ENCODE measurements around the gene APRT. TPM values are rescaled to one million over a fixed set of nuclear protein-coding genes. Genes with fewer than 3 reads are reported as not detected.

Gene APRT
- total and polyA plus RNA-seq, 9 of the 15 experiments (the other 6 are each of a cell fraction or from before 2014, with no cell fraction given) = 41.7 to 409 (median 146) TPM

DNA sequence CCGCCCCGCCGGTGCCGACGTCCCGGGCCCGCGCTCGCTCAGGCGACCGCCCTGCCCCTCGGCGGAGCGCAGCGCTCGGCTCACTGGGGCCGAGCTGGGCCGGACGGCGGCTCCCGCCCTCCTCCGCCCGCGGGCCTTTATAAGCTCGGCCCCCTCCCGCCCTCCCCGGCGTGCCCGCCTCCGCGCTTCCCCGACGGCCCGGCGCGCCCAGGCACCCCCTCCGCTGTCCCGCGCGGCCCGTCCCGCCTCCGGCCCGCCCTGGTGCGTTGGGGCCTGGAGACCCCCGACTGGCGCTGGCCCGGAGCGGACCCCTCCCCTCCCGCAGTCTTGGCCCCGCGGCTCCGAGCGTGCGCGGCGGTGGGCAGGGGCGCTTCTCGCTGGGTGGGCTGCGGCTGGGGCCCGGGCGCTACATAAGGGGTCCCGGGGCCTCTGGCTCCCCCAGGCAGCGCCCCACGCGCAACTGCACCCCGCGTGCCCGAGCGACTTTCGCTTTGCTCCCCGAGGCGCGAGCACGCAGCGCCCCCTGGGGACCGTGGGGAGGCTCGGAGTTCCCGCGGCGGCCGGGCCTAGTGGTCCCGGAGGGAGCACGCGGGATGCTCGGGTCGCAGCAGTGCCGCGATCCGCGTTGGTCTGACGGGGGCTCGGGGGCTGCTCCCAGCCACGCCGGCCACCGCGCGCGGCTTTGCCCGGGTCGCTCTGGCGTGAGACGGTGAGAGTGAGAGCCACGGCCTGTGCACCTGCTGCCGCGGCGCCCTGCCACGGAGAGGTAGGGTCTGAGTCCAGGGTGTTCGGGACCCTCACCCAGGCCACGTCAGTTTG is 26.4 kb downstream of the APRT start, which contains the start of gene PIEZO1 (continued):
- TF ChIP-seq E2F8 (IDR thresholded peaks at IDR 0.05; ENCODE audit: low read depth, partially characterized antibody) = no peak
- TF ChIP-seq, protein P1, sequence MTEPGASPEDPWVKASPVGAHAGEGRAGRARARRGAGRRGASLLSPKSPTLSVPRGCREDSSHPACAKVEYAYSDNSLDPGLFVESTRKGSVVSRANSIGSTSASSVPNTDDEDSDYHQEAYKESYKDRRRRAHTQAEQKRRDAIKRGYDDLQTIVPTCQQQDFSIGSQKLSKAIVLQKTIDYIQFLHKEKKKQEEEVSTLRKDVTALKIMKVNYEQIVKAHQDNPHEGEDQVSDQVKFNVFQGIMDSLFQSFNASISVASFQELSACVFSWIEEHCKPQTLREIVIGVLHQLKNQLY (CRISPR knock-in tag; conservative IDR thresholded peaks at IDR 0.05) = 0 out of 4 replicates have a peak, but pooled peaks of 1 of the 2 experiments have one; percentile 72
- TF ChIP-seq ZKSCAN8 (CRISPR knock-in tag; IDR thresholded peaks at IDR 0.05) = no peak
- TF ChIP-seq FOXM1 (IDR thresholded peaks at IDR 0.05; ENCODE audit: low read depth) = no peak
- TF ChIP-seq FOXM1 (CRISPR knock-in tag; IDR thresholded peaks at IDR 0.05; ENCODE audit: low read depth) = no peak
- peak; percentile 97 for TF ChIP-seq CTCFL (IDR thresholded peaks at IDR 0.05; ENCODE audit: borderline replicate concordance, insufficient read depth, low read depth, low read length, poor library complexity, severe bottlenecking)
- no peak for TF ChIP-seq ZNF561 (CRISPR knock-in tag; conservative IDR thresholded peaks at IDR 0.05)
- peak; percentile 79 for TF ChIP-seq SMC3 (conservative IDR thresholded peaks at IDR 0.05; ENCODE audit: insufficient read depth, low read depth, low read length)
- TF ChIP-seq POLR2G (IDR thresholded peaks at IDR 0.05; ENCODE audit: low read depth, low read length) = peak; percentile 94
- no peak for TF ChIP-seq XRCC4 (IDR thresholded peaks at IDR 0.05; ENCODE audit: extremely low read depth, insufficient read depth, insufficient read length)
- no peak for TF ChIP-seq NELFE (IDR thresholded peaks at IDR 0.05; ENCODE audit: insufficient read depth, insufficient read length)
- TF ChIP-seq MCM5 (IDR thresholded peaks at IDR 0.05; ENCODE audit: low read depth) = no peak
- TF ChIP-seq, protein P2, sequence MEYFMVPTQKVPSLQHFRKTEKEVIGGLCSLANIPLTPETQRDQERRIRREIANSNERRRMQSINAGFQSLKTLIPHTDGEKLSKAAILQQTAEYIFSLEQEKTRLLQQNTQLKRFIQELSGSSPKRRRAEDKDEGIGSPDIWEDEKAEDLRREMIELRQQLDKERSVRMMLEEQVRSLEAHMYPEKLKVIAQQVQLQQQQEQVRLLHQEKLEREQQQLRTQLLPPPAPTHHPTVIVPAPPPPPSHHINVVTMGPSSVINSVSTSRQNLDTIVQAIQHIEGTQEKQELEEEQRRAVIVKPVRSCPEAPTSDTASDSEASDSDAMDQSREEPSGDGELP (CRISPR knock-in tag; IDR thresholded peaks at IDR 0.05; ENCODE audit: borderline replicate concordance) = peak; percentile 79
- TF ChIP-seq, protein P3, sequence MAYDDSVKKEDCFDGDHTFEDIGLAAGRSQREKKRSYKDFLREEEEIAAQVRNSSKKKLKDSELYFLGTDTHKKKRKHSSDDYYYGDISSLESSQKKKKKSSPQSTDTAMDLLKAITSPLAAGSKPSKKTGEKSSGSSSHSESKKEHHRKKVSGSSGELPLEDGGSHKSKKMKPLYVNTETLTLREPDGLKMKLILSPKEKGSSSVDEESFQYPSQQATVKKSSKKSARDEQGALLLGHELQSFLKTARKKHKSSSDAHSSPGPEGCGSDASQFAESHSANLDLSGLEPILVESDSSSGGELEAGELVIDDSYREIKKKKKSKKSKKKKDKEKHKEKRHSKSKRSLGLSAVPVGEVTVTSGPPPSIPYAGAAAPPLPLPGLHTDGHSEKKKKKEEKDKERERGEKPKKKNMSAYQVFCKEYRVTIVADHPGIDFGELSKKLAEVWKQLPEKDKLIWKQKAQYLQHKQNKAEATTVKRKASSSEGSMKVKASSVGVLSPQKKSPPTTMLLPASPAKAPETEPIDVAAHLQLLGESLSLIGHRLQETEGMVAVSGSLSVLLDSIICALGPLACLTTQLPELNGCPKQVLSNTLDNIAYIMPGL (CRISPR knock-in tag; IDR thresholded peaks at IDR 0.05) = peak; percentile 99
- TF ChIP-seq RBM39 (optimal IDR thresholded peaks at IDR 0.05; ENCODE audit: low read depth, low read length) = no peak
- TF ChIP-seq, protein P4, sequence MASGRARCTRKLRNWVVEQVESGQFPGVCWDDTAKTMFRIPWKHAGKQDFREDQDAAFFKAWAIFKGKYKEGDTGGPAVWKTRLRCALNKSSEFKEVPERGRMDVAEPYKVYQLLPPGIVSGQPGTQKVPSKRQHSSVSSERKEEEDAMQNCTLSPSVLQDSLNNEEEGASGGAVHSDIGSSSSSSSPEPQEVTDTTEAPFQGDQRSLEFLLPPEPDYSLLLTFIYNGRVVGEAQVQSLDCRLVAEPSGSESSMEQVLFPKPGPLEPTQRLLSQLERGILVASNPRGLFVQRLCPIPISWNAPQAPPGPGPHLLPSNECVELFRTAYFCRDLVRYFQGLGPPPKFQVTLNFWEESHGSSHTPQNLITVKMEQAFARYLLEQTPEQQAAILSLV (tag; IDR thresholded peaks at IDR 0.05) = no peak
